Bone marrow (tissue), 2 donors: Measurements from ENCODE around the gene INPP5A.
"Not testable (repeated sequence)": the region's sequence is repeated elsewhere in the genome, so short reads cannot be mapped to it uniquely, and the experiment has no call there.

Experiments
- DNase-seq, 2 donors: peaks; one replicate each; lab custom pipeline; 2025; lab: John Stamatoyannopoulos, UW

INPP5A gene

GRCh38 chr10:132537684-132538001 is at the start of gene INPP5A:
TSS of gene INPP5A (plus strand) at chr10:132537787. CDS start at chr10:132538097, 310 bp downstream.
- DNase-seq = no peak

- DNase-seq = no peak
Observed at GRCh38 chr10:132488231-132488821, 49.3 kb upstream of the INPP5A start.

- DNase-seq = no peak
Observed at GRCh38 chr10:132489053-132489703, 48.4 kb upstream of the INPP5A start.

GRCh38 chr10:132489704-132490534 is 47.7 kb upstream of the INPP5A start:
- no peak for DNase-seq

GRCh38 chr10:132491534-132491933 is 46.1 kb upstream of the INPP5A start:
- DNase-seq = not testable (repeated sequence)

GRCh38 chr10:132492323-132493025 is 45.1 kb upstream of the INPP5A start:
- DNase-seq = no peak

DNA sequence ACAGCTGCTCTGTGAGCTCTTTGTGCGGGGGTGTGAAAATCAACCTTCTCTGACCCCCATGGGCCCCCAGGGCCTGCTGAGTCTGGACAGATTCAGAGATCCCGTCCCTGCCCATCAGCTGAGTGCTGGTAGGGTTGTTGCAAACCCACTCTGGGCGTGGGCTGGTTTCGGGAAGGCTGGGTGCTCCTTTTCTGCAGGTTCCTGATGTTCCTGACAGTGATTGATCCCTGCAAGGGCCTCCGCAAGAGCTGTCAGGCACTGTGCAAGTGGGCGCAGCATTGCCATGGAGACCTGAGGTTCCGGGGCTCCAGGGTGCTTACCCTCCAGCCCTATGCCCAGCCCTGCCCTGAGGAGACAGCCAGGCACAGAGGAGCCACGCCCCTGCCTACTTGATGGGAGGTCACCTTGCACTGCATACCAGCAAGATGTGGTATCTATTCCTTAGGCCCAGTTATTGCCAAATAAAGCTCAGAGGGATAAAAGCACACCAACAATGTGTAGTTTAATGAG is 44.3 kb upstream of the INPP5A start:
- DNase-seq = no peak

DNA sequence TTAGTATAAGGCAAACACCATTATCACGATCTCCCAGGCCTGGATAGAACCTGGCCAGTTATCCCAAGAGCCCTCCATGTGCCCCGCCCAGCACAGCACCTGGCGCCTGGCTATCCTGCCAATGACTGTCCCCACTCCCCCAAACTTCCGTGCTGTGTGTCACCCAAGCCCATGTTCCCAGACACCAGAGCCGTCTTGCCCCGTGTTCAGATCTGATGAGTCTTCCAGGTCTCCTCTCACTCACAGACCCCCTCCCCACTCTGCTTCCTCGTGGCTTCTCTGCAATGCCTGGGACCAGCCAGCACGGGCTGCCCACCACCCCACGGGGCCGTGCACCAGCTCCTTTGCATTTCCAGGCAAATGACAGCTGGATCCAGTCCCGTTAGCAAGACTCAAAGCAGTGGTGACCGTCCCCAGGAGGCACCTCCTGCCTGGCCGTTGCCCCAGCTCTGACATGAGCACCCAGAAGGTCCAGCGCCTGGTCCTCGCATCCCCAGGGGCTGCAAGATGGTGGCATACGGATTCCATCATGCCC is 43.8 kb upstream of the INPP5A start:
- DNase-seq = no peak

GRCh38 chr10:132494866-132495630 is 42.5 kb upstream of the INPP5A start:
- DNase-seq = no peak

DNA sequence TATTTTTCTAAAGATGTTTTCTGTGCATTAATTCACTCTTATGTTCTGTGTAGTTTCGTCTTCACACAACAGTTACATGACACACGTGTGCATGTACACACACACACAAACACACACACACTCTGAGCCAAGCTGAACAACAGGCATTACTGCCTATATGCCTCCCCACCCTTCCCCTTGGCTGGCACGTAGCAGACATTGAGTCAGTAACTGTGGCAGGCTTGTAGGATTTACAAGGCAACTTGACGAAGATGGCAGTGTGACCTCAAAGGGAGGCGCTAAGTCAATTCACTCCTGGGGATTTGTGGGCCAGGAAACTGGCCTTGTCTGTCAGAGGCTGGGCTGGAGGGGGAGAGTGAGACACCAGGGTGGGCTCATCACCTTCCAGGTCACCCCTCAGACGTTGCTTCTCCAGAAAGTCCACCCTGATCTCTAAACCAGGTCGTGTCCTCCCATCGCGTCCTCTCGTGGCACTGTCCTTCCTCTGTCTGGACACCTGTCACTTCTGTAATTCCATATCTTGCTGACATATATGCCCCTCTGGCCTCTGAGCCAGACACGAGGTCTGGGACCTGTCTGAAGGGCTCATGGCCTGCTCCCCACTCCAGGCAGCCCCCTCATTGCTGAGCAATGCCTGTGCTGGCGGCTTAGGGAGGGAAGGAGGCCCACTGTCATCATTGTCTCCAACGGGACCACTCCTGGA is 41.1 kb upstream of the INPP5A start:
- DNase-seq = no peak

GRCh38 chr10:132497063-132497680 is 40.4 kb upstream of the INPP5A start:
- DNase-seq = no peak

DNA sequence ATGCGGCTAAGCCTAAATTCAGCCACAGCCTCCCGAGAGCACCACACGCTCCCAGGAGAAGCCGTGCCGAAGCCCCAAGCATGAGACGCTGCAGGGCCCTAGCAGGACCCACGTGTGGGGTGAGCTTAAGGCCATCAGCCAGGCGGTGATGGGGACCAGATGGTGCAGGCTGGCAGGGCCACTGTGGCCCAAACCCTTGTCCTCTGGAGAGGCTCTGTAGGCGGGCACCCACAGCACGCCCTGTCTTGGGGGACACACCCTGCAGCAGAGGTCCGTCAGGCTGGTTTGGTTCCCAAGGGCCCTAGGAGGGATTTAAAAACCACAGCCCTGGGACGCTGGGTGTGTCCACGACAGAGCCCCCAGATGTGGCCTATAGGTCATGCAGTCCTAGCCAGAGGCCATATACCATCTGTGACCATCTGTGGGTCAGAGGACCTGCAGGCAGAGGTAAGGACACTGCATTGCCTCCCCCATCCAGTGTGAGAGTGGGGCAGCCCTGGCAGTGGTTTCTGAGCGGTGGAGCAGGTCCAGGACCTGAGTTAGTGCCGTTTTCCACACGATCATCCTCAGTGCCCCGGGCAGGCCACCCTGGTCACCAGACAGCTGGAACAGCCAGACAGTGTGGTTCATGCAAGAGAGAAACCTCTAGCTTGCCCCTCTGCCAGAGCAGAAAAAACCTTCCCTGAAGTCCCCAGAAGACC is 39.6 kb upstream of the INPP5A start:
- DNase-seq = no peak

GRCh38 chr10:132498562-132499366 is 38.8 kb upstream of the INPP5A start:
- no peak for DNase-seq

GRCh38 chr10:132499367-132499685 is 38.3 kb upstream of the INPP5A start:
- no peak for DNase-seq

DNA sequence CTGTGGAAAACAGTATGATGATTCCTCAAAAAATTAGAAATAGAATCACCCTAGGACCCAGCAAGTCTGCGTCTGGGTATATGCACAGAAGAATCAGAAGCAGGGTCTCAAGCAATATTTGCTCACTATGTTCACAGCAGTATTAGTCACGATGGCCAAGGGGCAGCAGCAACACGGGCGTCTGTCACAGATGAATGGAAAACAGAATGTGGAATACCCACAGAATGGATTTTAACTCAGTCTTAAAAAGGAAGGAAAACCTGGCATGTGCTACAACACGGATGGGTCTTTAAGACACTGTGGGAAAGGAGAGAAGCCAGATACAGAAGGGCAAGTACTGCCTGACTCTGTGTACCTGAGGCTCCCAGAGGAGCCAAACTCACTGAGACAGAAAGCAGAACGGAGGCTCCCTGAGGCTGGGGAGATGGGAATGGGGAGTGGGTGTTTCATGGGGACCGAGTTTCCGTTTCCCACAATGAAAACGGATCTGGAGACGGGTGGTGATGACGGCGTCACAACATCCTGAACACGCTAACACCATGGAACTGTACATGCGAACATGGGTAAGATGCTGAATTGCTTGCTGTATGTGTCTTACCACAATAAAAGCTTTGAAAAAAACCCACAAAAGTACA is 36.7 kb upstream of the INPP5A start:
- DNase-seq = no peak

GRCh38 chr10:132502544-132503300 is 34.9 kb upstream of the INPP5A start:
- DNase-seq = no peak

DNA sequence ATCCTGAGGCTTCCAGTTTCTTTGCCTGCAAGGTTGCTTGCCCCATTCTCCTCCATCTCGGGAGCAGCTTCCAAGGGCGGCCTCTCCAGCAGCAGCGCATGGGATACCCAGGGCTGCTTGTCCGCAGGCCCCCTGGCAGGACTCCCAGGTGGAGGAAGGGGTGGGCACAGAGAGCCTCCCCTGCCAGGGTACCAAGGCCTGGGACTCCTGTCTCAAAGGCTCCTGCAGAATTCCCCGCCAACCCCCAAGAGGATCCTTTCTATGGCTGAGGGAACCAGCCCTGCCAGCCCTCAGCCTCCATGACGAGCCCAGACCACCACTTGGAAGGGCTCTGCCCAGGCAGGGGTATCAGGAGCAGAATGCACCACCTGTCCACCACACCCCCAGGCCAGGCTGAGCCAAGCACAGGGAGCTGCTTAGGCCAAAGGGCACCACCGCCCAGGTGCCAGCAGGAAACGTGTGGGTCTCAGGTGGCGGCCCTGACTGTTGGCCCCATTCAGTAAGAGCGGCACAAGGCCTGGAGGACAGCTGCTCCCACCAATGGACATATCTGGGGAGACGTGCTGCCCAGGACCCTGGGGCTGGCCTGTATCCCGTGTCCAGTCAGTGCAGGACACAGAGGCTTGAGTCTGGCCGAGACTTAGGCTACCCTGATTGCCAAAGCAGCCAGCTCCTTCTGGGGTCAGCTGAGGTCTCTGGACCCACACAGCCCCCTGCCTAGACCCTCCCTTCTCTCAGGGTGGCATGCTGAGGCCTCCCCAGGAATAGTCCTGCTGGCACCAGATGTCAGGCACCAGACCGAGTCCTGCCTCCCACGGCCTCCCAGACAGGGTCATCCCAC is 33.8 kb upstream of the INPP5A start:
- no peak for DNase-seq
